ENCODE measurements around the gene SSBP4.

Gene SSBP4

GRCh38 chr19:18483119-18483890 is 64.1 kb downstream of the SSBP4 start:
- no peak overlapping the region for H3K4me3 ChIP-seq (ENCODE audit: low read depth, low read length)
- no peak for TF ChIP-seq CTCF (IDR thresholded peaks at IDR 0.05; ENCODE audit: low read depth, low read length)
